GM06990 (cell line): ENCODE results near the gene DCTN4.
"Not testable (repeated sequence)": the region's sequence is repeated elsewhere in the genome, so short reads cannot be mapped to it uniquely, and the experiment has no call there.

Experiments used
- DNase-seq: peaks from one replicate; pipeline ENCODE4 v3.0.0-alpha.2; 2011; ENCODE audit not compliant: insufficient read length; ENCODE audit errors: extremely low read depth
- H3K27me3 ChIP-seq: replicated peaks from 2 replicates; pipeline ENCODE4 v1.6.0; 2011; ENCODE audit warnings: low read length; ENCODE audit not compliant: control insufficient read depth, insufficient read depth
- H3K36me3 ChIP-seq: 2 replicates; pipeline ENCODE4 v1.5.1; 2011; ENCODE audit warnings: low read length; ENCODE audit not compliant: control insufficient read depth, insufficient read depth
- H3K4me3 ChIP-seq: replicated peaks from 2 replicates; pipeline ENCODE4 v1.5.1; 2011; ENCODE audit warnings: low read depth, mild to moderate bottlenecking, control low read depth, low read length
- TF ChIP-seq, protein P1 (sequence below): IDR thresholded peaks from 2 replicates; pipeline ENCODE4 v1.5.1; 2011; ENCODE audit warnings: low read length, control low read depth, mild to moderate bottlenecking, inconsistent platforms; ENCODE audit not compliant: insufficient read depth, poor library complexity, severe bottlenecking

DCTN4 gene

DNA sequence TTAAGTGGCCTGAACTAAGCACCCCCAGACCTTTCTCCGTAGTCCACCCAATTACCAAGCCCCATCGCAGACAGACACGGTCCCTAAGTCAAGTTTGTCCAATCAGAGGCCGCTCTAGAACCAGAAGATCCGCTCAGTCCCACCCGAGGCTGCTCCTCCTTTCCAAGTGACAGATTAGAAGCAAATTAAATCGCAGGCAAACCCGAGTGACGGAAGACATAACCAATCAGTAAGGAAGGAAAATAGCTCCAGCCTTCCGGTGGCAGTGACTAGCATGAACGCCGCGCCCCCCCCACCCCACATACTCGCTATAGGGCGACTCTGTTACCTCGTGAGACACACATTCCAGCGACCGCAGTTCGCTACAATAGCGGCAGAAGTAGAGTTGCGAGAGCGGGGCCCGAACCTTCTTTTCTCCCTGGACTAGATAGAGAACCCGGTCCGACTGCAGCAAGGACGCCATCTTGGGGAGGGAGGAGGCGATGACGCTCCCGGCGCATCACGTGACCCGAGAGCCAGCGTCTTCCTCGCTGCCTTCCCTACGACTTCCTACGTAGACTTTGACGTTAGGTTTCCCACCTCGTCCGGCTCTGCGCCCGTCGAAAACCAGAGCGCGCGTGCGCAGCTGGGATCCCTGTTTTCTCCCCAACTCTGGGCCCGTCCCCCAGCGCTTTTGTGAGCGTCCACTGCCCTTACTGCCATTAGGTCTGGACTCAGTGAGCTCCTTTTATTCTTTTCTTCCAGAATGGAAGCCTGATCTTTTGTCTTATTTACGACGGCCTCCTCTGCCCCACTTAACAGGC, at the start of gene DCTN4:
TSS of gene DCTN4 (minus strand) at position 487 of the 803 bp plus-strand sequence. CDS start at position 463, 24 bp downstream.
- peak within 1 kb of the TSS; percentile 92 for H3K4me3 ChIP-seq
- no peaks in the 10 kb centered on the region for H3K27me3 ChIP-seq
- TF ChIP-seq, protein P1, sequence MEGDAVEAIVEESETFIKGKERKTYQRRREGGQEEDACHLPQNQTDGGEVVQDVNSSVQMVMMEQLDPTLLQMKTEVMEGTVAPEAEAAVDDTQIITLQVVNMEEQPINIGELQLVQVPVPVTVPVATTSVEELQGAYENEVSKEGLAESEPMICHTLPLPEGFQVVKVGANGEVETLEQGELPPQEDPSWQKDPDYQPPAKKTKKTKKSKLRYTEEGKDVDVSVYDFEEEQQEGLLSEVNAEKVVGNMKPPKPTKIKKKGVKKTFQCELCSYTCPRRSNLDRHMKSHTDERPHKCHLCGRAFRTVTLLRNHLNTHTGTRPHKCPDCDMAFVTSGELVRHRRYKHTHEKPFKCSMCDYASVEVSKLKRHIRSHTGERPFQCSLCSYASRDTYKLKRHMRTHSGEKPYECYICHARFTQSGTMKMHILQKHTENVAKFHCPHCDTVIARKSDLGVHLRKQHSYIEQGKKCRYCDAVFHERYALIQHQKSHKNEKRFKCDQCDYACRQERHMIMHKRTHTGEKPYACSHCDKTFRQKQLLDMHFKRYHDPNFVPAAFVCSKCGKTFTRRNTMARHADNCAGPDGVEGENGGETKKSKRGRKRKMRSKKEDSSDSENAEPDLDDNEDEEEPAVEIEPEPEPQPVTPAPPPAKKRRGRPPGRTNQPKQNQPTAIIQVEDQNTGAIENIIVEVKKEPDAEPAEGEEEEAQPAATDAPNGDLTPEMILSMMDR = no peak
- DNase-seq = peak; percentile 96
- H3K36me3 ChIP-seq = no peaks in the 10 kb centered on the region

DNA sequence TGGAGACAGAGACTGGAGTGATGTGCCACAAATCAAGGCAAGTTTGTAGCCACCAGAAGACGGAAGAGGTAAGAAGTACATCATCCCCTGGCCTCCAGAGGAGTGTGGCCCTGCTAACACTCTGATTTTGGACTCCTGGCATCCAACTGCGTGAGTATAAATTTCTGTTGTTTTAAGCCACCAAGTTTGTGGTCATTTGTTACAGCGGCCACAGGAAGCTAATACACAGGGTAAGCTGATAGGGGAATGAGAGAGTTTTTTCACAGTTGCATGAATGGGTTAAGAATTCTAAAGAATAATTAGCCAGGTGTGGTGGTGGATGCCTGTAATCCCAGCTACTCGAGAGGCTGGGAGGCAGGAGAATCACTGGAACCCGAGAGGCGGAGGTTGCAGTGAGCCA, 45.6 kb upstream of the DCTN4 start:
- TF ChIP-seq, protein P1 = no peak
- H3K27me3 ChIP-seq = no peaks in the 10 kb centered on the region
- H3K4me3 ChIP-seq = no peak overlapping the region
- no peaks in the 10 kb centered on the region for H3K36me3 ChIP-seq
- no peak for DNase-seq

DNA sequence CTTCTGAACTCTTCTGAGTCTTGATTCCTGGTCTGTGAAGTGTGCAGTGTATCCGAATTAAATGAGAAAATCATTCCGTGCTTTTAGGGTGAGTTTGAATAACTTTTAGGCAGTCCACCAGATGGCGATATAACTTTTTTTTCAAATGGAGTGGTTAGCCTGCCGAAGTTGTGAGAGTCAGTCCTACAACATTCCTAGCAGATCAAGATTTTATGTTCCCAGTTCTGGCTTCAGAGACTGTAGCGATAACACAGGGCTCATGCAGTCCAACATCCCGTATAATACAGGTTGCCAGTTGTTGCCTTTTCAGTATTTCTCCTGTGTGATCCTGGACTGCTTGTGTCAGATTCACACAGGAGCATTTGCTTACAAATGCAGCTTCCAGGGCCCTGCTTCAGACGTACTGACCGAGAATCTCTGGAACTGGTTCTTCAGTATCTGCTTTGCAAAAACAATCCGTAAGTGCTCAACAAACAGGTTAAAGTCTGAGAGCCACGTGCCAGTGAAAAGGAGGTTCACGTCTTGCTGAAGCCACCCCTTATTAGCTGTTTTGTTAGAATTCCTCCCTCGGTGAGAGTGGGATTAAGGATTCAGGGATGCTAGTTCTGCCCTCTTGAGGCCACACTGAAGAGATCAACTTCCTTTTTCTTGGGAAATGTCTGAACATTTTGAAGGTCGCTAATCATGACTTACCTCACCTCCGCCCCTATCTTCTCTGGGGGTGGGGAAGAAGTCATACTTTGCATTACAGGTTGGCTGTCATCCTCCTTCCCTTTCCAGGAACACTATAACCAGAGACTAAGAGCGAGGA, 42.5 kb upstream of the DCTN4 start:
- TF ChIP-seq, protein P1 = peak; percentile 31
- no peak for DNase-seq
- Histone ChIP-seq H3K27me3 (no peaks in the 10 kb centered on the region), H3K36me3 (no peaks in the 10 kb centered on the region), H3K4me3 (no peak overlapping the region)

DNA sequence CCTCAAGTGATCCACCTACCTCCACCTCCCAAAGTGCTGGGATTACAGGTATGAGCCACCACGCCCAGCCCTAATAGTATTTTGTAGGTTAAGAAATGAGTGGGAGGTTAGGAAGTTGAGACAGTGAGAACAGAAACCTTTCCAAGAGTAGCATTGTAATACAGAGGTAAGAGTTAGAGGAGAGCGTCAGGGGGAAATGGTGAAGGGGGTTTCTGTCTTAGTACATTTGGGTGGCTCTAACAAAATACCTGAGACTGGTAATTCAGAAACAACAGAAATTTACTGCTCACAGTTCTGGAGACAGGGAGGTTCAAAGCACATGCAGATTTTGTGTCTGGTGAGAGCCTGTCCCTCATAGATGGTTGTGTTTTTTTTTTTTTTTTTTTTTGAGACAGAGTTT, 38.6 kb upstream of the DCTN4 start:
- no peak for DNase-seq
- Histone ChIP-seq H3K27me3 (no peaks in the 10 kb centered on the region), H3K36me3 (peaks cover 8% of the 10 kb centered on the region), H3K4me3 (no peak overlapping the region)
- TF ChIP-seq, protein P1 = no peak

DNA sequence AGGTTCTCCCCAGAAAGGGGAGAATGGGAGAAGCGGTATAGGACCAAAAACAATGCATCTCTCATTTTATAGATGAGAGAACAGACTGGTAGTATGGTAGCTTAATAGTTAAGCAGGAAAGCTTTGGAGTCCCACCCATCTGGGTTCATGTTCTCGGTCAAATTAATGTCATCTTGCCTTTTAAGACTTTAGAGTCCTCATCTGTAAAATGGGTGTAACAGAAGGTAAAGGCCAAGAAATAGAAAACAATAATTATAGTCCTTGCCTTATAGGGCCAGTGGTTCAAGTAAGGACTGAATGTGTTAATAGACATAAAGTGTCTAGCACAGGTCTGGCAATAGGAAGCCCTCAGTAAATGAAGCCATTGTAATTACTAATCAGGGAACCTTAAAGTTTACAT, 36.1 kb upstream of the DCTN4 start:
- H3K4me3 ChIP-seq = no peak overlapping the region
- DNase-seq = no peak
- TF ChIP-seq, protein P1 = no peak
- H3K36me3 ChIP-seq = peaks cover 8% of the 10 kb centered on the region
- H3K27me3 ChIP-seq = no peaks in the 10 kb centered on the region

DNA sequence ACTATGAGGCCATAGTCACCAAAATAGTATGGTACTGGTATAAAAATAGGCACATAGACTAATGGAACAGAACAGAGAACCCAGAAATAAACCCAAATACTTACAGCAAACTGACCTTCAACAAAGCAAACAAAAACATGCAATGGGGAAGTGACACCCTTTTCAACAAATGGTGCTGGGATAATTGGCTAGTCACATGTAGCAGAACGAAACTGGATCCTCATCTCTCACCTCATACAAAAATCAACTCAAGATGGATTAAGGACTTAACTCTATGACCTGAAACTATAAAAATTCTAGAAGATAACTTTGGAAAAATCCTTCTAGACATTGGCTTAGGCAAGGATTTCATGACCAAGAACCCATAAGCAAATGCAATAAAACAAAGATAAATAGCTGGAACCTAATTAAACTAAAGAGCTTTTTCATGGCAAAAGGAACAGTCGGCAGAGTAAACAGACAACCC, 34.6 kb upstream of the DCTN4 start:
- DNase-seq, H3K36me3 ChIP-seq, H3K4me3 ChIP-seq, H3K27me3 ChIP-seq: not testable (repeated sequence)
